ENCODE data around the gene NANS. TPM values are rescaled to one million over a fixed set of nuclear protein-coding genes. Genes with fewer than 3 reads are reported as not detected.
A peak's percentile ranks its signal among the peaks of the same experiment; 100 is the strongest.

Gene NANS
- total and polyA plus RNA-seq, 4 donors = 39.2 to 57.1 (median 44.0) TPM

DNA sequence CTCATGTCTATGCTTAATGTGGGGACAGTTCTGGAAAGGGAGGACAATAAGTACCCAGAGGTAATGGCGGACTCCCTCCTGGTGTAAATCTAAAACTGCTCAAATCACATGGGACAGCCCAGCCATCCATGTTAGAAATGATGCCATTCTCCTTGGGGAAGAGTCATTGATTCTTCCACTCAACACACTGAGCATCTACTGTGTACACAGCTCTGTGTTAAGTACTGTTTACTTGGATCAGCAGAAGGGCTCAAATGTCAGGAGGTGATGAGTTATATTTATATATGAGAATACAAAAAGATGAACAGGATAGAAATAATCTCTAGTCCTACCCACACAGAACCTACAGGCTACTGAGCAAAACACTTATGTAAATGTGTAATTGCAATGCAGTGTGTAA, 31.8 kb upstream of the NANS start:
- H3K4me1 ChIP-seq (ENCODE audit: control insufficient read depth in 1 of 2, insufficient read depth in 2 of 2, low read length in 2 of 2) = no peaks in the 10 kb centered on the region
- intact Hi-C loops (cut with DNase I) = loop anchor here in 1 of 2 donors (5.0 kb wide), 2 partner anchors 33 to 42 kb away; partner anchors contain the start of genes ANP32B and NANS
- 99 to 100% methylated on average over 1 of the region's 1 CpG for WGBS, 2 donors
- no peaks in the 10 kb centered on the region for H3K9me3 ChIP-seq (ENCODE audit: control insufficient read depth, low read length)
- H3K27ac ChIP-seq (ENCODE audit: low read depth in 1 of 2, low read length in 2 of 2) = no peak overlapping the region
- peaks cover 0 to 2% of the 10 kb centered on the region in 2 donors for H3K36me3 ChIP-seq (ENCODE audit: control insufficient read depth in 1 of 2, insufficient read depth in 2 of 2, low read length in 1 of 2)
- H3K27me3 ChIP-seq (ENCODE audit: control insufficient read depth in 1 of 2, insufficient read depth in 2 of 2, low read length in 1 of 2) = no peaks in the 10 kb centered on the region
- no peak overlapping the region for H3K4me3 ChIP-seq (ENCODE audit: low read length in 2 of 2)
- ATAC-seq (ENCODE audit: low FRiP score) (no peak), DNase-seq (no peak)

- no peaks in the 10 kb centered on the region for H3K9me3 ChIP-seq (ENCODE audit: control insufficient read depth, low read length)
- DNase-seq (no peak), ATAC-seq (ENCODE audit: low FRiP score) (no peak)
- intact Hi-C loops (cut with DNase I) = no loop called here
- peaks cover 0 to 2% of the 10 kb centered on the region in 2 donors for H3K36me3 ChIP-seq (ENCODE audit: control insufficient read depth in 1 of 2, insufficient read depth in 2 of 2, low read length in 1 of 2)
- no peaks in the 10 kb centered on the region for H3K27me3 ChIP-seq (ENCODE audit: control insufficient read depth in 1 of 2, insufficient read depth in 2 of 2, low read length in 1 of 2)
- no peak overlapping the region for H3K4me3 ChIP-seq (ENCODE audit: low read length in 2 of 2)
- no peaks in the 10 kb centered on the region for H3K4me1 ChIP-seq (ENCODE audit: control insufficient read depth in 1 of 2, insufficient read depth in 2 of 2, low read length in 2 of 2)
- H3K27ac ChIP-seq (ENCODE audit: low read depth in 1 of 2, low read length in 2 of 2) = no peak overlapping the region
These were observed 25.4 kb upstream of the NANS start for GRCh38 chr9:98031169-98031568.

GRCh38 chr9:98031935-98032334, 24.6 kb upstream of the NANS start:
- Histone ChIP-seq H3K9me3 (ENCODE audit: control insufficient read depth, low read length) (no peaks in the 10 kb centered on the region), H3K27ac (ENCODE audit: low read depth in 1 of 2, low read length in 2 of 2) (no peak overlapping the region), H3K4me3 (ENCODE audit: low read length in 2 of 2) (no peak overlapping the region), H3K4me1 (ENCODE audit: control insufficient read depth in 1 of 2, insufficient read depth in 2 of 2, low read length in 2 of 2) (no peaks in the 10 kb centered on the region), H3K27me3 (ENCODE audit: control insufficient read depth in 1 of 2, insufficient read depth in 2 of 2, low read length in 1 of 2) (no peaks in the 10 kb centered on the region), H3K36me3 (ENCODE audit: control insufficient read depth in 1 of 2, insufficient read depth in 2 of 2, low read length in 1 of 2) (no peaks in the 10 kb centered on the region)
- intact Hi-C loops (cut with DNase I) = no loop called here
- DNase-seq (no peak), ATAC-seq (ENCODE audit: low FRiP score) (no peak)
- 64 to 73% methylated on average over 1 of the region's 1 CpG for WGBS, 2 donors

- H3K27ac ChIP-seq (ENCODE audit: low read depth in 1 of 2, low read length in 2 of 2) = peak overlapping the region in 1 of 2 donors; percentile 53
- no peaks in the 10 kb centered on the region for H3K27me3 ChIP-seq (ENCODE audit: control insufficient read depth in 1 of 2, insufficient read depth in 2 of 2, low read length in 1 of 2)
- WGBS, 2 donors = 39% methylated on average over 20 of the region's 20 CpGs
- no peak overlapping the region for H3K4me3 ChIP-seq (ENCODE audit: low read length in 2 of 2)
- H3K4me1 ChIP-seq (ENCODE audit: control insufficient read depth in 1 of 2, insufficient read depth in 2 of 2, low read length in 2 of 2) = no peaks in the 10 kb centered on the region
- no peaks in the 10 kb centered on the region for H3K9me3 ChIP-seq (ENCODE audit: control insufficient read depth, low read length)
- ATAC-seq (ENCODE audit: low FRiP score) (peak; percentile 89), DNase-seq (peak; percentile 89 to 92)
- no peaks in the 10 kb centered on the region for H3K36me3 ChIP-seq (ENCODE audit: control insufficient read depth in 1 of 2, insufficient read depth in 2 of 2, low read length in 1 of 2)
- intact Hi-C loops (cut with DNase I) = loop anchor here (2.0 to 5.0 kb wide), 4 partner anchors 22 to 112 kb away; partner anchors contain the start of genes NANS (in 1 of the 2) and TRMO (in 1 of the 2)
These were observed 21.7 kb upstream of the NANS start for GRCh38 chr9:98034593-98035546.

GRCh38 chr9:98037357-98037756, 19.2 kb upstream of the NANS start:
- no peaks in the 10 kb centered on the region for H3K4me1 ChIP-seq (ENCODE audit: control insufficient read depth in 1 of 2, insufficient read depth in 2 of 2, low read length in 2 of 2)
- no peaks in the 10 kb centered on the region for H3K27me3 ChIP-seq (ENCODE audit: control insufficient read depth in 1 of 2, insufficient read depth in 2 of 2, low read length in 1 of 2)
- H3K4me3 ChIP-seq (ENCODE audit: low read length in 2 of 2) = no peak overlapping the region
- intact Hi-C loops (cut with DNase I) = loop anchor here in 1 of 2 donors (5.0 kb wide), 1 partner anchor 50 kb away; no protein-coding TSS in a partner anchor
- ATAC-seq (ENCODE audit: low FRiP score) (no peak), DNase-seq (peak in 1 of 2 donors; percentile 55)
- peak overlapping the region in 1 of 2 donors; percentile 9 for H3K27ac ChIP-seq (ENCODE audit: low read depth in 1 of 2, low read length in 2 of 2)
- H3K36me3 ChIP-seq (ENCODE audit: control insufficient read depth in 1 of 2, insufficient read depth in 2 of 2, low read length in 1 of 2) = no peaks in the 10 kb centered on the region
- no peaks in the 10 kb centered on the region for H3K9me3 ChIP-seq (ENCODE audit: control insufficient read depth, low read length)

DNA sequence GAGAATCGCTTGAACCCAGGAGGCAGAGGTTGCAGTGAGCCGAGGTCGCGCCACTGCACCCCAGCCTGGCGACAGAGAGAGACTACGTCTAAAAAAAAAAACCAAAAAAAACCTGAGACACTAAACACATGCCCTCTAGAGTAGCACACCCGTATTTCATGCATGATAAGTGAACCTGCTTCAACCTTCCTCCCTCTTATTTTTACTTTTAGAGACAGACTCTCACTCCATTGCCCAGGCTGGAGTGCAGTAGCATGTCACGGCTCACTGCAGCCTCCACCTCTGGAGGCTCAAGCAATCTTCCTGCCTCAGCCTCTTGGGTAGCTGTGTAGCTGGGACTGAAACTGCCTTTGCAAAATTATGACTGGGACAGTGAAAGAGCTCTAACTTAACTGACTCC, 17.6 kb upstream of the NANS start:
- 73 to 74% methylated on average over 8 of the region's 8 CpGs for WGBS, 2 donors
- no peak for DNase-seq
- no peaks in the 10 kb centered on the region for H3K9me3 ChIP-seq (ENCODE audit: control insufficient read depth, low read length)
- H3K27me3 ChIP-seq (ENCODE audit: control insufficient read depth in 1 of 2, insufficient read depth in 2 of 2, low read length in 1 of 2) = no peaks in the 10 kb centered on the region
- ATAC-seq (ENCODE audit: low FRiP score) = no peak
- no peak overlapping the region for H3K27ac ChIP-seq (ENCODE audit: low read depth in 1 of 2, low read length in 2 of 2)
- H3K4me1 ChIP-seq (ENCODE audit: control insufficient read depth in 1 of 2, insufficient read depth in 2 of 2, low read length in 2 of 2) = no peaks in the 10 kb centered on the region
- no peak overlapping the region for H3K4me3 ChIP-seq (ENCODE audit: low read length in 2 of 2)
- H3K36me3 ChIP-seq (ENCODE audit: control insufficient read depth in 1 of 2, insufficient read depth in 2 of 2, low read length in 1 of 2) = no peaks in the 10 kb centered on the region
- intact Hi-C loops (cut with DNase I) = loop anchor here in 1 of 2 donors (5.0 kb wide), 1 partner anchor 52 kb away; no protein-coding TSS in a partner anchor

- no peak overlapping the region for H3K4me3 ChIP-seq (ENCODE audit: low read length in 2 of 2)
- 72 to 74% methylated on average over 10 of the region's 10 CpGs for WGBS, 2 donors
- intact Hi-C loops (cut with DNase I) = loop anchor here in 1 of 2 donors (5.0 kb wide), 1 partner anchor 52 kb away; no protein-coding TSS in a partner anchor
- ATAC-seq (ENCODE audit: low FRiP score) (no peak), DNase-seq (no peak)
- H3K4me1 ChIP-seq (ENCODE audit: control insufficient read depth in 1 of 2, insufficient read depth in 2 of 2, low read length in 2 of 2) = no peaks in the 10 kb centered on the region
- no peaks in the 10 kb centered on the region for H3K27me3 ChIP-seq (ENCODE audit: control insufficient read depth in 1 of 2, insufficient read depth in 2 of 2, low read length in 1 of 2)
- no peaks in the 10 kb centered on the region for H3K36me3 ChIP-seq (ENCODE audit: control insufficient read depth in 1 of 2, insufficient read depth in 2 of 2, low read length in 1 of 2)
- H3K9me3 ChIP-seq (ENCODE audit: control insufficient read depth, low read length) = no peaks in the 10 kb centered on the region
- H3K27ac ChIP-seq (ENCODE audit: low read depth in 1 of 2, low read length in 2 of 2) = no peak overlapping the region
These were observed 16.9 kb upstream of the NANS start for GRCh38 chr9:98039607-98040017.

DNA sequence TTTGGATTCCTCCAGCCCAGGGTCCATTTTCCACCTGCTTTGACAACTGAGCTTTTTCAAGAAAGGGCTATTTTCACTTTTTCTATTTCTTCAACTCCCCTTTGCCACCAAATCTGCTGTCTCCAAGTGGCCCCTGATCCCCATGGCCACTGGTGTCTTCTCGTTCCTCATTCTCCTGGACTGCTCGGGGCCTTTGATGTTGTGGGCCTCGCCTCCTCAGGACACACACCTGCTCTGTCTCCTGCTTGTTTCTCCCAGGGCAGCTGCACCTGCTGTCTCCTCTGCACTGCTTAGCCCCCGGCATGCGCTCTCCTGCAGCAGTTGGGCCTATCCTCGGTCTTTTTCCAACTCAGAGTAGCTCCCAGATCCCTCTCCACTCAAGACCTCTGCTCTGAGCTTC, 16.3 kb upstream of the NANS start:
- no peak for ATAC-seq (ENCODE audit: low FRiP score)

GRCh38 chr9:98043915-98044314, 12.6 kb upstream of the NANS start:
- no peak overlapping the region for H3K4me3 ChIP-seq (ENCODE audit: low read length in 2 of 2)
- no peaks in the 10 kb centered on the region for H3K27me3 ChIP-seq (ENCODE audit: control insufficient read depth in 1 of 2, insufficient read depth in 2 of 2, low read length in 1 of 2)
- ATAC-seq (ENCODE audit: low FRiP score) = no peak
- H3K9me3 ChIP-seq (ENCODE audit: control insufficient read depth, low read length) = no peaks in the 10 kb centered on the region
- DNase-seq = no peak
- no peaks in the 10 kb centered on the region for H3K4me1 ChIP-seq (ENCODE audit: control insufficient read depth in 1 of 2, insufficient read depth in 2 of 2, low read length in 2 of 2)
- H3K27ac ChIP-seq (ENCODE audit: low read depth in 1 of 2, low read length in 2 of 2) = no peak overlapping the region
- intact Hi-C loops (cut with DNase I) = no loop called here
- no peaks in the 10 kb centered on the region for H3K36me3 ChIP-seq (ENCODE audit: control insufficient read depth in 1 of 2, insufficient read depth in 2 of 2, low read length in 1 of 2)
- WGBS, 2 donors = 80 to 86% methylated on average over 5 of the region's 5 CpGs

More for the DNA sequence above, 16.3 kb upstream of the NANS start:
- H3K36me3 ChIP-seq (ENCODE audit: control insufficient read depth in 1 of 2, insufficient read depth in 2 of 2, low read length in 1 of 2) = no peaks in the 10 kb centered on the region
- 93 to 98% methylated on average over 6 of the region's 6 CpGs for WGBS, 2 donors
- no peak for DNase-seq
- H3K27me3 ChIP-seq (ENCODE audit: control insufficient read depth in 1 of 2, insufficient read depth in 2 of 2, low read length in 1 of 2) = no peaks in the 10 kb centered on the region
- no peak overlapping the region for H3K27ac ChIP-seq (ENCODE audit: low read depth in 1 of 2, low read length in 2 of 2)
- no peaks in the 10 kb centered on the region for H3K4me1 ChIP-seq (ENCODE audit: control insufficient read depth in 1 of 2, insufficient read depth in 2 of 2, low read length in 2 of 2)
- intact Hi-C loops (cut with DNase I) = no loop called here
- H3K9me3 ChIP-seq (ENCODE audit: control insufficient read depth, low read length) = no peaks in the 10 kb centered on the region
- no peak overlapping the region for H3K4me3 ChIP-seq (ENCODE audit: low read length in 2 of 2)

Measured in aorta (tissue), 5 donors.